ENCODE data around the gene PGAP3. TPM values are rescaled to one million over a fixed set of nuclear protein-coding genes. Genes with fewer than 3 reads are reported as not detected.

PGAP3 gene
- total RNA-seq, 1 donor from 2014 or later, result 12.2 TPM

- no peaks in the 10 kb centered on the region for H3K4me1 Mint-ChIP-seq (ENCODE audit: low read depth, unreplicated experiment)
- H3K27ac Mint-ChIP-seq (ENCODE audit: unreplicated experiment), result peak within 1 kb of the TSS; percentile 68
- H3K9me3 Mint-ChIP-seq (ENCODE audit: unreplicated experiment), result no peaks in the 10 kb centered on the region
- Histone ChIP-seq H2AFZ (ENCODE audit: low read depth, low read length) (peak within 1 kb of the TSS; percentile 75), H3K9me3 (ENCODE audit: insufficient read depth, low read depth, low read length) (no peaks in the 10 kb centered on the region), H3K27me3 (ENCODE audit: insufficient read depth, low read length) (no peaks in the 10 kb centered on the region), H3K4me2 (ENCODE audit: low read length) (peak within 1 kb of the TSS; percentile 92), H3K4me3 (ENCODE audit: insufficient read depth, low read depth, low read length) (peak within 1 kb of the TSS; percentile 74), H3K27ac (ENCODE audit: low read depth, low read length) (peak within 1 kb of the TSS; percentile 67), H3K4me1 (ENCODE audit: insufficient read depth, low read length) (peaks cover 5% of the 10 kb centered on the region), H3K9ac (ENCODE audit: low read length) (peak within 1 kb of the TSS; percentile 85), H4K20me1 (ENCODE audit: insufficient read depth, low read length) (peaks cover 8% of the 10 kb centered on the region), H3K79me2 (ENCODE audit: insufficient read depth, low read length) (no peaks in the 10 kb centered on the region), H3K36me3 (ENCODE audit: insufficient read depth, low read length) (no peaks in the 10 kb centered on the region)
- TF ChIP-seq EZH2 (IDR thresholded peaks at IDR 0.05; ENCODE audit: insufficient read depth, low read length) (no peak), CTCF (IDR thresholded peaks at IDR 0.05; ENCODE audit: insufficient read depth, low read depth, low read length) (peak; percentile 42)
- H3K4me3 Mint-ChIP-seq (ENCODE audit: unreplicated experiment), result peak within 1 kb of the TSS; percentile 92
- peaks cover 4% of the 10 kb centered on the region for H3K36me3 Mint-ChIP-seq (ENCODE audit: low read depth, unreplicated experiment)
- no peaks in the 10 kb centered on the region for H3K27me3 Mint-ChIP-seq (ENCODE audit: low read depth, unreplicated experiment)
- FAIRE-seq (no peak), DNase-seq (ENCODE audit: low read depth) (peak; percentile 30)
Measured at GRCh38 chr17:39730095-39730921, 42.5 kb upstream of the PGAP3 start, which contains the start of gene MIEN1. TSS of gene MIEN1 (minus strand) at chr17:39730532. CDS start at chr17:39730495, 37 bp downstream.

- Histone ChIP-seq H4K20me1 (ENCODE audit: insufficient read depth, low read length) (peaks cover 8% of the 10 kb centered on the region), H3K27ac (ENCODE audit: low read depth, low read length) (no peak overlapping the region), H3K27me3 (ENCODE audit: insufficient read depth, low read length) (no peaks in the 10 kb centered on the region), H3K79me2 (ENCODE audit: insufficient read depth, low read length) (no peaks in the 10 kb centered on the region), H3K9me3 (ENCODE audit: insufficient read depth, low read depth, low read length) (no peaks in the 10 kb centered on the region), H3K9ac (ENCODE audit: low read length) (peak overlapping the region; percentile 85), H2AFZ (ENCODE audit: low read depth, low read length) (no peak overlapping the region), H3K36me3 (ENCODE audit: insufficient read depth, low read length) (peaks cover 5% of the 10 kb centered on the region), H3K4me1 (ENCODE audit: insufficient read depth, low read length) (peaks cover 5% of the 10 kb centered on the region), H3K4me2 (ENCODE audit: low read length) (peak overlapping the region; percentile 92), H3K4me3 (ENCODE audit: insufficient read depth, low read depth, low read length) (peak overlapping the region; percentile 74)
- H3K9me3 Mint-ChIP-seq (ENCODE audit: unreplicated experiment), result no peaks in the 10 kb centered on the region
- peak overlapping the region; percentile 92 for H3K4me3 Mint-ChIP-seq (ENCODE audit: unreplicated experiment)
- FAIRE-seq, result no peak
- no peak for DNase-seq (ENCODE audit: low read depth)
- H3K27ac Mint-ChIP-seq (ENCODE audit: unreplicated experiment), result no peak overlapping the region
- TF ChIP-seq CTCF (IDR thresholded peaks at IDR 0.05; ENCODE audit: insufficient read depth, low read depth, low read length), result no peak
- TF ChIP-seq EZH2 (IDR thresholded peaks at IDR 0.05; ENCODE audit: insufficient read depth, low read length), result no peak
- H3K4me1 Mint-ChIP-seq (ENCODE audit: low read depth, unreplicated experiment), result no peaks in the 10 kb centered on the region
- H3K36me3 Mint-ChIP-seq (ENCODE audit: low read depth, unreplicated experiment), result peaks cover 8% of the 10 kb centered on the region
- H3K27me3 Mint-ChIP-seq (ENCODE audit: low read depth, unreplicated experiment), result no peaks in the 10 kb centered on the region
Measured at GRCh38 chr17:39729280-39729851, 41.5 kb upstream of the PGAP3 start.
